OCI-LY1 (cell line): ENCODE data around the gene MAP3K21.

Experiments used
- H2AFZ ChIP-seq: fragments of 200-600 bp; sonication (generic), shearing (Covaris generic); 2 replicates; pipeline ENCODE4 v1.6.0; 2014; ENCODE audit warnings: antibody characterized with exemption, mild to moderate bottlenecking, low read length
- H3F3A ChIP-seq: fragments of 200-600 bp; sonication (generic), shearing (Covaris generic); 2 replicates; pipeline ENCODE4 v1.6.0; 2014; ENCODE audit warnings: mild to moderate bottlenecking, antibody characterized with exemption, low read length, moderate library complexity; ENCODE audit not compliant: insufficient read depth
- H3K27ac ChIP-seq: fragments of 200-600 bp; sonication (generic); 2 replicates; pipeline ENCODE4 v1.5.1; 2014; ENCODE audit warnings: low read length, mixed run types, mild to moderate bottlenecking, low read depth; ENCODE audit not compliant: poor library complexity, severe bottlenecking
- H3K27me3 ChIP-seq: fragments of 200-600 bp; sonication (generic); 2 replicates; pipeline ENCODE4 v1.6.0; 2014; ENCODE audit warnings: antibody characterized with exemption, mild to moderate bottlenecking, low read length, moderate library complexity; ENCODE audit not compliant: insufficient read depth
- H3K36me3 ChIP-seq: fragments of 200-600 bp; sonication (generic); 2 replicates; pipeline ENCODE4 v1.6.1; 2014; ENCODE audit warnings: mild to moderate bottlenecking, antibody characterized with exemption, low read length, moderate library complexity, mixed read lengths; ENCODE audit not compliant: insufficient read depth
- H3K4me1 ChIP-seq: fragments of 200-600 bp; sonication (generic); 2 replicates; pipeline ENCODE4 v1.5.1; 2014; ENCODE audit warnings: mild to moderate bottlenecking, low read length, moderate library complexity; ENCODE audit not compliant: insufficient read depth, severe bottlenecking
- H3K4me2 ChIP-seq: fragments of 200-600 bp; sonication (generic), shearing (Covaris generic); 2 replicates; pipeline ENCODE4 v1.6.1; 2014; ENCODE audit warnings: low read length
- H3K4me3 ChIP-seq: fragments of 200-600 bp; sonication (generic); 2 replicates; pipeline ENCODE4 v1.5.1; 2014; ENCODE audit warnings: low read length, low read depth, mild to moderate bottlenecking, mixed read lengths; ENCODE audit not compliant: poor library complexity, severe bottlenecking
- H3K79me2 ChIP-seq: fragments of 200-600 bp; shearing (Covaris generic); 2 replicates; pipeline ENCODE4 v1.6.1; 2016; ENCODE audit warnings: mixed run types, low read length, mixed read lengths; ENCODE audit not compliant: insufficient read depth
- H3K9ac ChIP-seq: fragments of 200-600 bp; sonication (generic), shearing (Covaris generic); 2 replicates; pipeline ENCODE4 v1.6.1; 2014; ENCODE audit warnings: mild to moderate bottlenecking, low read length, mixed read lengths
- H3K9me2 ChIP-seq: fragments of 200-600 bp; sonication (generic), shearing (Covaris generic); 2 replicates; pipeline ENCODE4 v1.6.1; 2014; ENCODE audit warnings: low read depth, mild to moderate bottlenecking, low read length, mixed read lengths
- H3K9me3 ChIP-seq: fragments of 200-600 bp; shearing (Covaris generic); 2 replicates; pipeline ENCODE4 v1.6.1; 2014; ENCODE audit warnings: low read length, mixed read lengths
- H4K20me1 ChIP-seq: fragments of 200-600 bp; sonication (generic), shearing (Covaris generic); 2 replicates; pipeline ENCODE4 v1.6.0; 2016; ENCODE audit warnings: mild to moderate bottlenecking, low read length; ENCODE audit not compliant: insufficient read depth
- EZH2 ChIP-seq: fragments of 200-600 bp; sonication (generic), shearing (Covaris generic); IDR thresholded peaks from 2 replicates; pipeline ENCODE4 v1.8.0; 2017; ENCODE audit warnings: borderline replicate concordance, mixed run types, mild to moderate bottlenecking, antibody characterized with exemption, low read length, moderate library complexity, mixed read lengths
- TF ChIP-seq, protein P1 (sequence below): fragments of 200-600 bp; sonication (generic), shearing (Covaris generic); IDR thresholded peaks from 2 replicates; pipeline ENCODE4 v1.5.1; 2017; ENCODE audit warnings: mild to moderate bottlenecking, antibody characterized with exemption, low read length, moderate library complexity, mixed read lengths

Gene MAP3K21

DNA sequence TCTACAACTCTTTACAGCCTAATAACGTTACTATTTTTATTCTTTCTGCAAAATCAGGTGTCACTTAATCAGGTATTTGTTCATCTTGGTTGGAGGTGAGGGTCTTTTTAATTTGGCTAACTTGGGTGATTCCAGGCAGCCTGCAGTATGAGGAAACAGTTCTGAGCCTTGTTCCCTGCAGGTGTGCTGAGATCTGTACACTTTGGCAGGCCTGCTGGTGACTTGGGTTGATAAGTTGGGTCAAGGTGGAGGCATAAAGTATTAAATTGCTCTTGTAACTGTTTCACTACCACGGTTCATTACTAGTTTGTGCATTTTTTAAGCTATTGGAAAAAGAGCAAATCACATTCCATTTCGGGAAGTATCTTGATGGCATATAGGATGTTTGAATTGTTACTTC lies 10.0 kb downstream of the MAP3K21 start:
- Histone ChIP-seq H4K20me1 (no peaks in the 10 kb centered on the region), H3K36me3 (no peaks in the 10 kb centered on the region), H3K79me2 (no peaks in the 10 kb centered on the region), H3K9me2 (no peaks in the 10 kb centered on the region), H3K27ac (no peak overlapping the region), H3K4me2 (no peak overlapping the region), H3K9me3 (no peaks in the 10 kb centered on the region), H3K9ac (no peak overlapping the region), H3K27me3 (no peaks in the 10 kb centered on the region), H3K4me1 (no peaks in the 10 kb centered on the region), H3K4me3 (no peak overlapping the region), H2AFZ (no peak overlapping the region), H3F3A (no peaks in the 10 kb centered on the region)
- TF ChIP-seq, protein P1, sequence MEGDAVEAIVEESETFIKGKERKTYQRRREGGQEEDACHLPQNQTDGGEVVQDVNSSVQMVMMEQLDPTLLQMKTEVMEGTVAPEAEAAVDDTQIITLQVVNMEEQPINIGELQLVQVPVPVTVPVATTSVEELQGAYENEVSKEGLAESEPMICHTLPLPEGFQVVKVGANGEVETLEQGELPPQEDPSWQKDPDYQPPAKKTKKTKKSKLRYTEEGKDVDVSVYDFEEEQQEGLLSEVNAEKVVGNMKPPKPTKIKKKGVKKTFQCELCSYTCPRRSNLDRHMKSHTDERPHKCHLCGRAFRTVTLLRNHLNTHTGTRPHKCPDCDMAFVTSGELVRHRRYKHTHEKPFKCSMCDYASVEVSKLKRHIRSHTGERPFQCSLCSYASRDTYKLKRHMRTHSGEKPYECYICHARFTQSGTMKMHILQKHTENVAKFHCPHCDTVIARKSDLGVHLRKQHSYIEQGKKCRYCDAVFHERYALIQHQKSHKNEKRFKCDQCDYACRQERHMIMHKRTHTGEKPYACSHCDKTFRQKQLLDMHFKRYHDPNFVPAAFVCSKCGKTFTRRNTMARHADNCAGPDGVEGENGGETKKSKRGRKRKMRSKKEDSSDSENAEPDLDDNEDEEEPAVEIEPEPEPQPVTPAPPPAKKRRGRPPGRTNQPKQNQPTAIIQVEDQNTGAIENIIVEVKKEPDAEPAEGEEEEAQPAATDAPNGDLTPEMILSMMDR: no peak

DNA sequence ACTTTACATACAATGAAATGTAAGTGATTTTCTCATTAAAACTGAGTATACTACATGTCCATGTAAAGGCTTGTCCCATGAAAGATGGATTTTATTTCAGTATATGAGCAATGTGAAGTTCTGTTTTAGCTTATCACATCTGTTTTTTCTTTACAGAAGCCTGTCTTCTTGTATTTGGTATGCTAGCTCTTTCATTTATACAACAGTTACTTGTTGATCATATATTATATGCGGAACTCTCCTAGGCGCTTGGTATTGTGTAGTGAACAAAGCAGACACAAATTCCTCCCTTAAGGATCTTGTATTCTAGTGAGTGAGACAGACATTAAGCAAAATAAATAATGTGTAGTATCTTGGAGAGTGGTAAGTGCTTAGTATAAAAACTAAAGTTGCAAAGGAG lies 10.6 kb downstream of the MAP3K21 start:
- Histone ChIP-seq H3K79me2 (no peaks in the 10 kb centered on the region), H3K36me3 (no peaks in the 10 kb centered on the region), H3K9me3 (no peaks in the 10 kb centered on the region), H2AFZ (no peak overlapping the region), H3K4me3 (no peak overlapping the region), H3K4me2 (no peak overlapping the region), H3F3A (no peaks in the 10 kb centered on the region), H3K9ac (no peak overlapping the region), H4K20me1 (no peaks in the 10 kb centered on the region), H3K27me3 (no peaks in the 10 kb centered on the region), H3K9me2 (no peaks in the 10 kb centered on the region), H3K4me1 (no peaks in the 10 kb centered on the region), H3K27ac (no peak overlapping the region)
- no peak for TF ChIP-seq EZH2
- TF ChIP-seq, protein P1: no peak

DNA sequence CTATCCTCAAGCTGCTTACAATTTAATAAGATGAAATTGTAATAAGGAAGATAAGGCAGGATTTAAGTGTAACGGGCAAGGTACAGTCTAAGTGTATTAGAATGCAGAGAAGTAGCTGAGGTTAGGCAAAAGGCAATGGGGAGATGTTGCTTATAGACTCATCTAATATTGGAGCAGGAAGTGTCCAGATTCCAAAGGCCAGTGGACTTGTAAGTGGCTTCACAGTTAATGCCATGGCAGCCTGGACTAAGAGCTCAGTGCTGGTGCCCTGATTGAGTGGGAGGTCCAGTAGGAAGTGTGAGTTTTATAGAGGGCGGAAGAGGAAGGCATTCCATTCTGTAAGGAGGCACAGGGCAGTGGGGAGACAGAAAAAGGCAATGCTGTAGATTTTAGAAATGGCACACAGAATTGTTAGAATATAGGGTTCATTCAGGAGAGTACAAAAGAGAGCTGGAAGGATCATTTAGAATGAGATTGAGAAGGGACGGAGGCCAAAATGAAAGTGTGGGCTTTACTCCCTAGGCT lies 12.6 kb downstream of the MAP3K21 start:
- no peak overlapping the region for H2AFZ ChIP-seq
- no peaks in the 10 kb centered on the region for H3F3A ChIP-seq
- no peaks in the 10 kb centered on the region for H3K4me1 ChIP-seq
- no peaks in the 10 kb centered on the region for H3K36me3 ChIP-seq
- no peaks in the 10 kb centered on the region for H4K20me1 ChIP-seq
- H3K9me2 ChIP-seq: no peaks in the 10 kb centered on the region
- H3K27ac ChIP-seq: no peak overlapping the region
- H3K9ac ChIP-seq: no peak overlapping the region
- TF ChIP-seq, protein P1: no peak
- no peak for TF ChIP-seq EZH2
- H3K27me3 ChIP-seq: no peaks in the 10 kb centered on the region
- no peaks in the 10 kb centered on the region for H3K9me3 ChIP-seq
- H3K79me2 ChIP-seq: no peaks in the 10 kb centered on the region
- no peak overlapping the region for H3K4me3 ChIP-seq
- H3K4me2 ChIP-seq: no peak overlapping the region
